ENCODE data around the gene EIF3I.

EIF3I gene

DNA sequence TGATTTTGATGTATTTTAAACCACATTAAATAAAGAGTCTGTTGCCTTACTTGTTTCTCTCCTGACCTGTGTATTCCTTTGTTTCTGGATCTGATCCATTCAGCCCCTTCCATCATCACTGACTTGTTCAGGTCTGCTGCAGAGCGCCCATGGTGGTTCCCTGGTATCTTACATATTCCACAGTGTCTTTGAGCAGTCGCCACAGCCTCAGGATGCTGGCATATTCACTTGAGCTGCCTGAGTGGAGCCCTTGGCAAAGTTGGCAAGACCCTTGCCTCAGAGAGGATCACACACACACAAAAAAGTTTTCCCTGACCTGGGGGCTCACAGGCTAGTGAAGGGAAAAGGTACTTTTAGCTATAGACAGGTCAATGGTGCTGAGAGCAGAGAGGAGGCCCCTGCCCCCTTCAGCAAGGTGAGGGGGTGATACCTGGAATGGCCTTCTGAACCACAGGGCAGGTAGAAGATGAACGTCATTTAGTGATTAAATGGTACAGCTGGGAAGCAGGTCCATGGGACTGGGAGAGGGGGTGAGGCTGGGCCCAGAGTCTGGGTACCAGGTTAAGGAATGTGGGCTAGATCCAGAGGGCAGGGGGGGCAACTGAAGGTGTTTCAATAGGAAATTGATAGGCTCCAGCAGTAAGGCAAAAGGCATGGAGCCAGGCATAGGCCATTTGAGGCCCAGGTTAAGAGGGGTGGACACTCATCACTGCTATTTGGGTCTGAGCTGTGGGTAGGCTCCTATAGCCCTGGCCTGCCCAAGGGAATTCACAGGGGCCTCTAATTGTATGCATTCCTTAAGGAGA is 23.8 kb upstream of the EIF3I start:
- DNase-seq = no peak

GRCh38 chr1:32199043-32199716 is 23.0 kb upstream of the EIF3I start:
- DNase-seq = no peak

DNA sequence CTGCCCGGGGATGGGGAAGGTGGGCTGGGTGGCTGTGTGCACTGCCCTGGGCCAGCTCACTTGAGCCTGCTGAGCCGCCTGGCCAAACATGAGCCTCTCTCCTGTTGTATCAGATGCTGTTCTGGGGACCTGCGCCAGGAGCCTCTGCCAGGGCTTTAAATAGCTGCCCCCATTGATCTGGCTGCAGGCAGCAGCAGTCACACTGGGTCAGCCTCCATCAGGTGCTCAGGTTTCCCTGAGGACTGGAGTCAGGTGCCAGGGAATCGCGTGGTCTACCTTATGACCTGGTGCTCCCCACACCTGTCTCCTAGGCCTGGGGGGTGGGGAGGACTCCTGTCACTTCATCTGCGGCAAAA is 22.5 kb upstream of the EIF3I start:
- DNase-seq = peak; percentile 84

DNA sequence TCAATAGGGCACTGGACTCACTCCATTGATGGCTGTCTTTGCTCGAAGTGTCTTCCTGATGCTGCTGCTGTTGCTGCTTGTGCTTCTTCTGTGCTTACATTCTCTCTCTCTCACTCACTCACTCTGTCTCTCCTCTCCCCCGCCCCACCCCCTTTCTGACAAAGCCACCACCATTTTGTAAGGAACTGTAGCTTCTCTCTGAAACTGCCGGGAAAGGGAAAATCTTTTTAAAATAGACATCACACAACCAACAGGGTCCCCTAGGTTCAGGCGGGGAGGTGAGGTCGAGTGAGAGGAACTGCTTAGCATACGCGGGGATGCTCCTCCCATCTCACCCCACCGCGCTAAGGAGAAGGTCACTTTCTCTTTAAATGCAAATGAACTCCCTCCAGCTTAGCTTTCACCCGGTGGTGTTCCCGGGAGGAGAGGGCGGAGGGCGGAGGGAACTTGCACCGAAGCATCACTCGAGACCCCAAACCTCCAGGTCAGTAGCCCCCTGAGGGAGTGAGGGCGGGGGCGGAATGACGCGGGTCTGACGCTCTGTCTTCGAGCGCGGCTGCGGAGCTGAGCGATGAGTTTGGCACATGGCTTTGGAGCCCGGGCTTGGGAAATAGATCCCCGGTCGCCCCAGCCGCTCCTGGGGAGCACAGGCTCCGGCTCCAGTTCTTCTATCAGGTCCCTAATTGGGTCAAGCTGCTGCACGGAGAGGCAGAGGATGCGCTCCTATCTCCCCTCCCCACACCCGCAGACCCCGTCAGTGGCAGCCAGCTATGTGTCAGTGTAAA is 21.8 kb upstream of the EIF3I start, which contains the start of gene CCDC28B:
CCDC28B (plus strand) TSS at position 370 of the 785 bp plus-strand sequence. CDS start 1,341 bp downstream, outside the sequence.
- peak; percentile 22 for DNase-seq

DNA sequence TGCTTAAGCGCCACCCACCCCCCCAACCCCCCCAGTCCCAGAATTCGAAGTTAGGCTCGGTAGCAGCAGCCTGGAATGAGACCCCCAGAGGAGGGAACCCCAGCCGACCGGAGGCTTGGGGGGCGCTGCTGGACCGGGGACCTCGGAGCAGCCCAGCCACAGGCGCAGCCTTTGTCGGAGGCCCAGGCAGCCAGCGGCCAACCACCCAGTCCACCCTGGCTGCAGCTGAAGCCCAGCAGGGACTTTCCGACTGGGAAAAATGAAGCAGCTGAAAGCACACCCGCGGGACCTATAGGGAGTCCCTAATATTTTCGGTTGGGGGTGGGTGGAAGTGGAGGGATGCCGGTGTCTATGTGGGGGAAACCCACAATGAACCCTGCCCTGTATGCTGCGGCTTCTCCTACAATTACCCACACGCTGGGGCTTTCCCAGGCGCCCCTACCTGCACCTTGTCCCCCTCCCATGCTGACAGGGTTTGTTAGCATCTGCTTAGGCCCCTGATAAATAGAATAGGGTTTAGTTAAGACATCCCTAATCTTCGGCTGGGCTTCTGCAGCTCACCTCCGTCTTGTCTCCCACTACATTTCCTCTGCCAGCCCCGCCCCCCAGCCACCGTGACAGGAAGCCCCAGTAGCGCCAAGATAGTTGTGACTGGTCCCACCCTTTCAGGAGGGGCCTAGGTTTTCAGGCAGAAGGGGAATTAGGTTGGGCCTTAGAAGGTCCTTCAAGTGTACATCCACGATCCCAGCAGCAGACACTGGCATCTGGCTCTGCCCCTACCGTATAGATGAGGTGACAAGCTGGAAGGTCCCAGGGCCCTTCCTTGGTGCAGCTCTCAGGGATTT is 21.0 kb upstream of the EIF3I start:
- no peak for DNase-seq

- DNase-seq = no peak
These were observed 17.3 kb upstream of the EIF3I start for GRCh38 chr1:32204943-32205361.

GRCh38 chr1:32205401-32206370 is 16.5 kb upstream of the EIF3I start, which contains the start of gene IQCC:
Gene IQCC, plus strand, starts transcription at chr1:32205671. Its CDS starts 11 bp downstream, at chr1:32205682.
- peak; percentile 72 for DNase-seq

GRCh38 chr1:32208469-32208868 is 13.7 kb upstream of the EIF3I start:
- no peak for DNase-seq

- peak; percentile 95 for DNase-seq
These were observed 13.3 kb upstream of the EIF3I start, which contains the start of gene DCDC2B for GRCh38 chr1:32208891-32209328. Gene DCDC2B, plus strand, starts transcription at chr1:32209089. Its CDS starts 5 bp downstream, at chr1:32209094.

DNA sequence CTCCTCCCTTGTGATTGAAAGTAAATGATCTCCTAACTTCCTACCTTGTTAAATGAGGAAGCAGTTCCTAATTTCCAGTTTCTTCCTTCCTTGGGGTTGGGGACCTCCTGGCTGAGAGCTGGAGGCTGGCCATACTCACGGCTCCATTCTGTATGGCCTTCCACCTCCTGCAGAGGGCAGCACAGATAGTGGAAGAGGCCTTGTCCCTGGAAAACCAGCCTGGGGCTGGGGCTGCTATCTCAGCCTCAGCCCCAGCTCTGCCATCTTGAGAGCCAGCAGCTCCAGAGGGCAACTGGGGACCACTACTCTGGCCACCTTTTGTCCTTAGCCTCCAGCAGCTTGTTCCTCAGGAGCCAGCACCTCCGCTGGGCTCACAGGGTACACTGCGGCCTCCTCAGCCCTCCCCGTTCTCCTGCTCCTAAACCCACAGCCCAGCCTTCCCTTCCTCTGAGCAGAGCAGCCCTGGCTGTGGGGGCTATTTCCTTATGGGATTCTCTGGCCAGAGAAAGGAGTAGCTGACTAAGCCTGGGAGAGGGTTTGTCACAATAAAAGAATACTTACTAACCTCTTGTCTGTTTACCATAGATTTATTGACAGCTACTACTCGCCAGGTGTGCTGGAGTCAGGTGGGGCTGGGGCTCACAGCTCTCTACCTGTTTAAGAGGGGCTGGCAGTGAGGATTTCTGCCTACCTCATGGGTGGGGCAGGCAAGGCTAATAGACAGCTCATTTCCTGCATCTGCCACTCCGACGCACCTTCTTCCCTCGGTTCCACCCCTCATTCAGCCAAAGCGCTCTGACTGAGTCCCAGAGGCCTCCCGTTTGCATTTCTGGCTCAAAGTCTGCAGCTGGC is 6.4 kb upstream of the EIF3I start:
- peak; percentile 75 for DNase-seq

GRCh38 chr1:32216566-32216965 is 5.6 kb upstream of the EIF3I start:
- DNase-seq = no peak

GRCh38 chr1:32219022-32219421 is 3.2 kb upstream of the EIF3I start:
- no peak for DNase-seq

DNA sequence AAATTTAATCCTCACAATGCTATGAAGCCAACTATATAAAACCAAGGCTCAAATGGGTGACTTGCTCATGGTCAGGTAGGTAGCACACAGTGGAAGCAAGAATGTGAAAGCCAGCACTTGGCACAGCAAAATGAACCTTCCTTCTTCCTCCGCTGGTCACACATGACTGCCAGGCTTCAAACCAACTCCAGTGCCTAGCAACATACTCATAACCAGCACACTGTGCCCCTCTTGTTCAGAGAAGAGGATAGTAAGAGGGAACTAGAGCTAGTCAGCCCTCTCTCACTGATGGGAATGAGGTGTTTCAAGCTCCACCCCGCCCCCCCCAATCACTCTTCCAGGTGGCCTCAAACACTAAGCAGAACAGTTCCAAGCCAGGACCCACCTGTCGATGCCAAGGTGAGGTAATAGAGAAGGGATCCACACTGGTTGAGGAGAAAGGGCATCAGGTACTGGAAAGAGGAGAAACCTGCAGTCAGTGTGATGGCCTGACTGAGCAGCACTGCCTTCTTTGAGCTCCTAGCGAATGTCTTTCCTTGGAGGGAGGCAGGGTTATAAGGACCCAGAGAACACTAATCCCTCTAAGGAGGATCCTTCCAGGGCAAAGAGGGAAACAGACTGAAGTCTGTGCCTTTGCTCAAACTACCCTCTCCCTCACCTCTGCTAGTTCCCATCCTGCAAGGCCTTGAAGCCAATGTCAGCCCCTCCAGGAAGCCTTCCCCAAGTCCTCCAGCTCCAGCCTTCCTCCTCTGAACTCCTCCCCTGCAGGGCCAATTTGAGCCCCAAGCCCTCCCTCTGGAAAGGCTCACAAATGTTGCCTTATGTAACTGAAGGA is 1.2 kb upstream of the EIF3I start:
- no peak for DNase-seq

- DNase-seq = no peak
These were observed 627 bp upstream of the EIF3I start for GRCh38 chr1:32221581-32221979.

GRCh38 chr1:32223683-32224082 is 1.5 kb downstream of the EIF3I start:
- no peak for DNase-seq

GRCh38 chr1:32224285-32224684 is 2.1 kb downstream of the EIF3I start:
- DNase-seq = no peak

DNA sequence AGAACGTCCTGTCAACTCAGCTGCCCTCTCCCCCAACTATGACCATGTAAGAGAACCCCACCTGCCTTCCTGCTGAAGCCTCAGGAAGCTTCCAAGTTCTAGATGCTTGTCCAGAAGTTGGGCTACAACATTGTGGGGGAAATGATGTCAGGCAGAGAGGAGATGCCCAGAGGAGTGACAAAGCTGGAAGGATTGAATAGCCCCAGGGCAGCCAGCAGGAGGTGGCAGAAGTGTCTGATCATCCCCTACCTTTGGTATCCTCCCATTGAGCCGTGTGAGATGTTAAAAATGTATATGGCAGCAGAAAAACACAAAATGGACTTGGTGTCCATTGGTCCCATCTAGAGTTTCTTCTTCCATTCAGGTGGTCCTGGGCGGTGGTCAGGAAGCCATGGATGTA is 6.6 kb downstream of the EIF3I start:
- DNase-seq = no peak

DNA sequence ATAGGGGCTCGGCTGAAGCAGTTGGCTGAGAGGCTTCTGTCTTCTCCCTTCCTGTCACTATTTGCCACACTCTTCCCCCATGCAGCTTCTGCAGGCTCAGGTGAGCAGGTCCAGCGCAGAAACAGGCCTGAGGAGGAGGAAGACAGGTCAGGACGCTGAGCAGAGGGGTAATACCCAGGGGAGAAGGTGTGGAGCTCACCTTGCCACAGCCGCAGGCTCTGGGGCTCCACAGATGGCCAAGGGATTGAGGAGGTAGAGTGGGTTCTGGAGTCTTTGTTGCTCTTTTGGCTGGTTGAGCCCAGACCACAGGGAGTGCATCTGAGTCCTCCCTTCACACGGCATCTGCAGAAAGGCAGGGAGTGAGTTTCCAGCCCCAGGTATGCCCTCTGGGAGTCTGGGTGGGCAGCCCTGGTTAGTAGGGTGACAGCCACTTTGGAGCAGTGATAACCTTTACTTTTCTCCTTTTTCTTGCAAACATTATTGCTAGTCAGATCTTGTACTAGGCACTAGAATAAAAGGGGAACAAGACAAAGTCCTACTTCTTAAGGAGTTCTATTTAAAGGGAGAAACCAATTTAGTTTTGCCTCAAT is 9.7 kb downstream of the EIF3I start:
- DNase-seq = no peak
